HepG2 (cell line): ENCODE measurements around the gene HMBS. TPM values are rescaled to one million over a fixed set of nuclear protein-coding genes. Genes with fewer than 3 reads are reported as not detected.

Source experiments
- ATAC-seq: fragments of 200-7000 bp; cut with Tn5 transposase; 3 replicates; pipeline ENCODE4 v1.9.1; 2020; ENCODE audit warnings: mild to moderate bottlenecking, moderate library complexity
- BruUV-seq: library from RNA; stranded (reverse); fragments of 400-500 nt; replicated peaks from 2 replicates; lab custom pipeline; 2021; lab: Mats Ljungman, UMichigan
- CTCF ChIA-PET: fragments of 300-600 bp; formaldehyde crosslinking; extraction: SDS; loops from one replicate; lab custom pipeline; 2021; ENCODE audit warnings: low total read pairs, inconsistent platforms, low intra/inter-chr PET ratio; lab: Yijun Ruan, JAX
- POLR2A ChIA-PET: fragments of 350-600 bp; sonication (Branson Sonifier 250); formaldehyde crosslinking; loops from one replicate; lab custom pipeline; 2020; ENCODE audit warnings: antibody characterized with exemption, inconsistent platforms; lab: Yijun Ruan, JAX
- DNase-seq: peaks from one replicate; pipeline ENCODE4 v3.0.0-alpha.2; 2015; ENCODE audit warnings: low spot score
- FAIRE-seq: peaks from 3 replicates; lab custom pipeline; 2011; peaks lifted over from hg19 to GRCh38; lab: Jason Lieb, UNC
- H2AFZ ChIP-seq: one replicate; pipeline ENCODE4 v1.6.1; 2011; ENCODE audit warnings: low read length, inconsistent platforms
- H3K27ac ChIP-seq: fragments of 300-600 bp; 3 replicates; pipeline ENCODE4 v1.8.0; 2011; ENCODE audit warnings: mixed run types, mild to moderate bottlenecking, mixed read lengths, low read length, inconsistent platforms; ENCODE audit not compliant: insufficient read depth; ENCODE audit errors: extremely low read length
- H3K27me3 ChIP-seq, 2 experiments: fragments of 200-600 bp in 1 of 2; 2 replicates in 1 of 2; 3 replicates in 1 of 2; pipeline versions ENCODE4 v1.6.0 to v1.8.0; 2011; ENCODE audit warnings: low read length in 2 of 2, mild to moderate bottlenecking in 2 of 2, moderate library complexity in 2 of 2, inconsistent platforms in 1 of 2; ENCODE audit not compliant: insufficient read depth in 2 of 2, control insufficient read depth in 1 of 2
- H3K36me3 ChIP-seq, 2 experiments: fragments of 200-600 bp in 1 of 2; replicated peaks in 1 of 2; 2 replicates in 1 of 2; 3 replicates in 1 of 2; pipeline versions ENCODE4 v1.5.1 to v1.8.0; 2011; ENCODE audit warnings: low read length in 2 of 2, inconsistent platforms in 1 of 2; ENCODE audit not compliant: insufficient read depth in 2 of 2, control insufficient read depth in 1 of 2
- H3K4me1 ChIP-seq: 2 replicates; pipeline ENCODE4 v1.5.1; 2012; ENCODE audit warnings: low read length, inconsistent platforms; ENCODE audit not compliant: insufficient read depth
- H3K4me2 ChIP-seq: 2 replicates; pipeline ENCODE4 v1.6.0; 2011; ENCODE audit warnings: low read depth, low read length, inconsistent platforms
- H3K4me3 ChIP-seq, 3 experiments: fragments of 200-600 bp in 1 of 3; sonication (generic), shearing (Covaris generic) in 1 of 3; replicated peaks in 1 of 3; 2 replicates each; pipeline ENCODE4 v1.5.1; 2011 to 2016; ENCODE audit warnings: low read length in 3 of 3, inconsistent platforms in 2 of 3, low read depth in 2 of 3, mild to moderate bottlenecking in 2 of 3, control low read depth in 1 of 3, mixed read lengths in 1 of 3; ENCODE audit not compliant: insufficient read depth in 1 of 3
- H3K79me2 ChIP-seq: one replicate; pipeline ENCODE4 v1.6.1; 2011; ENCODE audit warnings: low read length, inconsistent platforms; ENCODE audit not compliant: insufficient read depth
- H3K9ac ChIP-seq: 2 replicates; pipeline ENCODE4 v1.6.0; 2011; ENCODE audit warnings: mild to moderate bottlenecking, low read depth, low read length, inconsistent platforms; ENCODE audit not compliant: insufficient read depth
- H3K9me3 ChIP-seq: 2 replicates; pipeline ENCODE4 v1.5.1; 2012; ENCODE audit warnings: mild to moderate bottlenecking, low read length
- H4K20me1 ChIP-seq: 2 replicates; pipeline ENCODE4 v1.6.0; 2011; ENCODE audit warnings: inconsistent platforms, mild to moderate bottlenecking, low read length, moderate library complexity; ENCODE audit not compliant: insufficient read depth
- ATF2 ChIP-seq: sonication (generic); formaldehyde crosslinking; IDR thresholded peaks from 2 replicates; pipeline ENCODE4 v1.4.0; 2020; ENCODE audit warnings: missing genetic modification reagents
- ATF7-NPFF ChIP-seq: sonication (generic); formaldehyde crosslinking; IDR thresholded peaks from 2 replicates; pipeline ENCODE4 v1.8.1; 2023; ENCODE audit warnings: mild to moderate bottlenecking, low read depth, missing genetic modification reagents, moderate library complexity
- CENPT ChIP-seq: sonication (generic); formaldehyde crosslinking; IDR thresholded peaks from 2 replicates; pipeline ENCODE4 v1.8.0; 2022; ENCODE audit warnings: low read depth, mild to moderate bottlenecking, moderate library complexity, missing genetic modification reagents
- DNMT1 ChIP-seq: sonication (generic); formaldehyde crosslinking; IDR thresholded peaks from 2 replicates; pipeline ENCODE4 v1.5.1; 2020; ENCODE audit warnings: mild to moderate bottlenecking, missing genetic modification reagents
- FOXA1 ChIP-seq, 2 experiments: fragments of 450-650 bp in 1 of 2; sonication (generic) in 1 of 2; formaldehyde crosslinking in 1 of 2; IDR thresholded peaks; 2 replicates each; pipeline versions ENCODE4 v1.4.0 to v1.6.1; 2016 to 2020; ENCODE audit warnings: missing genetic modification reagents in 1 of 2
- KDM2A ChIP-seq: sonication (generic); formaldehyde crosslinking; IDR thresholded peaks from 2 replicates; pipeline ENCODE4 v1.4.0; 2020; ENCODE audit warnings: low read depth, missing genetic modification reagents, borderline replicate concordance
- KDM5A ChIP-seq: fragments of 200-600 bp; sonication (generic); IDR thresholded peaks from 2 replicates; pipeline ENCODE4 v1.7.0; 2018; ENCODE audit warnings: antibody characterized with exemption, mild to moderate bottlenecking, low read length, borderline replicate concordance
- KLF11 ChIP-seq: IDR thresholded peaks from 2 replicates; pipeline ENCODE4 v1.6.1; 2016; ENCODE audit warnings: missing compliant biosample characterization
- MIER3 ChIP-seq: IDR thresholded peaks from 2 replicates; pipeline ENCODE4 v1.6.1; 2016; ENCODE audit warnings: missing compliant biosample characterization, borderline replicate concordance
- MYC ChIP-seq: sonication (generic); formaldehyde crosslinking; IDR thresholded peaks from 2 replicates; pipeline ENCODE4 v1.9.0; 2021; ENCODE audit warnings: missing genetic modification reagents, borderline replicate concordance
- PHF8 ChIP-seq: sonication (generic); formaldehyde crosslinking; IDR thresholded peaks from 2 replicates; pipeline ENCODE4 v1.5.0; 2020; ENCODE audit warnings: missing genetic modification reagents
- PLRG1 ChIP-seq: fragments of 450-650 bp; conservative IDR thresholded peaks from 2 replicates; pipeline ENCODE4 v1.6.1; 2016
- RBAK ChIP-seq: sonication (generic); formaldehyde crosslinking; IDR thresholded peaks from 2 replicates; pipeline ENCODE4 v1.5.1; 2020; ENCODE audit warnings: mild to moderate bottlenecking, missing genetic modification reagents
- ZFP37 ChIP-seq: sonication (generic); formaldehyde crosslinking; IDR thresholded peaks from 2 replicates; pipeline ENCODE4 v1.4.0; 2020; ENCODE audit warnings: missing genetic modification reagents, borderline replicate concordance
- ZFX ChIP-seq: sonication (generic); formaldehyde crosslinking; IDR thresholded peaks from 2 replicates; pipeline ENCODE4 v1.4.0; 2020; ENCODE audit warnings: mild to moderate bottlenecking, low read depth, missing genetic modification reagents, moderate library complexity
- ZIK1 ChIP-seq: sonication (generic); formaldehyde crosslinking; IDR thresholded peaks from 2 replicates; pipeline ENCODE4 v1.5.0; 2020; ENCODE audit warnings: mild to moderate bottlenecking, low read depth, missing genetic modification reagents, borderline replicate concordance
- ZNF660 ChIP-seq: sonication (generic); formaldehyde crosslinking; IDR thresholded peaks from 2 replicates; pipeline ENCODE4 v1.5.1; 2020; ENCODE audit warnings: mild to moderate bottlenecking, low read depth, missing genetic modification reagents, borderline replicate concordance
- ZSCAN21 ChIP-seq: sonication (generic); formaldehyde crosslinking; IDR thresholded peaks from 2 replicates; pipeline ENCODE4 v1.8.0; 2022; ENCODE audit warnings: mild to moderate bottlenecking, missing genetic modification reagents, moderate library complexity, borderline replicate concordance
- WGBS: methylation state at CpG from one replicate; pipeline ENCODE4 v1.1.6; 2017; ENCODE audit warnings: low lambda C conversion rate; 5-methylcytosine and 5-hydroxymethylcytosine counted together
- in situ Hi-C: cut with HindIII; loops from 2 replicates; pipeline ENCODE4 v1.10.0; 2017; ENCODE audit warnings: low pct_unique_long_range_greater_than_20kb; ENCODE audit not compliant: extremely low pct_ligation_motif_present
- intact Hi-C: fragments of 100-400 bp; cut with micrococcal nuclease; formaldehyde crosslinking; loops from one replicate; pipeline ENCODE4 v1.10.0; 2022; ENCODE audit not compliant: unreplicated experiment
- polyA plus RNA-seq, 8 experiments: library from polyadenylated mRNA; depleted of rRNA in 3 of 8; stranded (reverse) in 7 of 8; unstranded in 1 of 8; fragments of >200 nt; fragmentation: Illumina TruSeq in 4 of 8; extraction: Trizol in 4 of 8; gene quantifications; 2 replicates each; pipeline versions ENCODE4 v1.2.1 to v1.2.3, GENCODE V29; 2011 to 2016; ENCODE audit warnings: low read depth in 4 of 8, missing spikeins in 1 of 8, mixed read lengths in 1 of 8; ENCODE audit not compliant: insufficient read depth in 1 of 8
- total RNA-seq, 5 experiments: library from RNA; depleted of rRNA; stranded (reverse); fragments of >200 nt; fragmentation: Illumina TruSeq; extraction: Trizol; gene quantifications; 2 replicates each; pipeline ENCODE4 v1.2.3, GENCODE V29; 2016; ENCODE audit warnings: low read depth in 1 of 5

The HMBS gene
- total and polyA plus RNA-seq, 2 of the 13 experiments (the other 11 are each of a cell fraction or from before 2014, with no cell fraction given), result 9.4 to 46.9 TPM

- TF ChIP-seq CENPT (CRISPR knock-in tag) (0 out of 2 replicates have a peak, but pooled peaks have one; percentile 34), KDM2A (CRISPR knock-in tag) (peak; percentile 67; the same call in 1 of the 2 replicates), PHF8 (peak; percentile 58), ZFP37 (CRISPR knock-in tag) (peak; percentile 4; the same call in 1 of the 2 replicates), MYC (CRISPR knock-in tag) (peak; percentile 47; the same call in 1 of the 2 replicates), ZFX (CRISPR knock-in tag) (peak; percentile 38; the same call in 1 of the 2 replicates), MIER3 (CRISPR knock-in tag) (0 out of 2 replicates have a peak, but pooled peaks have one; percentile 28), FOXA1 (IDR thresholded peaks at IDR 0.05) (no peak), FOXA1 (CRISPR knock-in tag; IDR thresholded peaks at IDR 0.05) (0 out of 2 replicates have a peak, but pooled peaks have one; percentile 7), RBAK (CRISPR knock-in tag) (no peak)
- TF ChIP-seq, all 625 proteins: peak for 118
Measured at GRCh38 chr11:119106564-119107537, 22.2 kb downstream of the HMBS start, which contains the start of gene C2CD2L (continued).

- H2AFZ ChIP-seq, result no peak overlapping the region
- H3K4me3 ChIP-seq, result peak overlapping the region; percentile 68 to 86 (median 85)
- ATAC-seq, result peak; percentile 16
- peak overlapping the region; percentile 65 for H3K27ac ChIP-seq
- H3K79me2 ChIP-seq, result no peaks in the 10 kb centered on the region
- POLR2A ChIA-PET, result interaction anchor here (0.7 to 4.2 kb wide), 12 partner anchors 11 to 315 kb away, joined by 3 to 75 read pairs (median 8); partner anchors contain the start of genes HINFP, HMBS, NLRX1 and VPS11
- peaks cover 40% of the 10 kb centered on the region for H3K4me1 ChIP-seq
- no peaks in the 10 kb centered on the region for H3K9me3 ChIP-seq
- no peak for FAIRE-seq
- BruUV-seq, result no TSS peak
- intact Hi-C loops (loop anchor here (5.0 kb wide), 1 partner anchor 90 kb away; no protein-coding TSS in a partner anchor), in situ Hi-C loops (no loop called here)
- H3K4me2 ChIP-seq, result peak overlapping the region; percentile 82
- 0% methylated on average over 3 of the region's 65 CpGs for WGBS
- H3K27me3 ChIP-seq, result no peaks in the 10 kb centered on the region; a peak in 1 of 5 replicates
- peak overlapping the region; percentile 77 for H3K9ac ChIP-seq
- DNase-seq, result no peak
- H4K20me1 ChIP-seq, result no peaks in the 10 kb centered on the region
- CTCF ChIA-PET, result no interaction called here
- H3K36me3 ChIP-seq, result peaks cover 1 to 18% of the 10 kb centered on the region in 2 experiments
- TF ChIP-seq DNMT1 (CRISPR knock-in tag), result 0 out of 2 replicates have a peak, but pooled peaks have one; percentile 9
- peak; percentile 6; the same call in 1 of the 2 replicates for TF ChIP-seq ZSCAN21
- TF ChIP-seq KLF11, result no peak
- 0 out of 2 replicates have a peak, but pooled peaks have one; percentile 37 for TF ChIP-seq ZIK1 (CRISPR knock-in tag)
- peak; percentile 29; the same call in 1 of the 2 replicates for TF ChIP-seq KDM5A
- no peak for TF ChIP-seq ATF2
- TF ChIP-seq PLRG1, result no peak
- TF ChIP-seq MYC (CRISPR knock-in tag), result peak; percentile 3; the same call in 1 of the 2 replicates
- 0 out of 2 replicates have a peak, but pooled peaks have one; percentile 4 for TF ChIP-seq ATF7-NPFF
- no peak for TF ChIP-seq ZNF660 (CRISPR knock-in tag)
Measured at GRCh38 chr11:119107538-119108145, 23.0 kb downstream of the HMBS start.
